Astrocyte of the cerebellum (primary cell): ENCODE data around the gene LRRC4C.

Source experiments
- DNase-seq: peaks from one replicate; pipeline ENCODE4 v3.0.0-alpha.2; 2011; ENCODE audit warnings: low read depth
- H3K4me3 ChIP-seq: 2 replicates; pipeline ENCODE4 v1.5.1; 2011; ENCODE audit warnings: mild to moderate bottlenecking, low read depth, low read length, moderate library complexity
- CTCF ChIP-seq: IDR thresholded peaks from 2 replicates; pipeline ENCODE4 v1.5.1; 2012; ENCODE audit warnings: low read length, low read depth, moderate library complexity, mild to moderate bottlenecking; ENCODE audit errors: missing control alignments
- in situ Hi-C: cut with HindIII; loops from 2 replicates; pipeline ENCODE4 v1.10.0; 2017; ENCODE audit warnings: low sequenced_read_pairs

LRRC4C gene

GRCh38 chr11:41235668-41236067, 223.8 kb downstream of the LRRC4C start:
- in situ Hi-C loops = loop anchor here (5.0 kb wide), 1 partner anchor 37 kb away; no protein-coding TSS in a partner anchor
- no peak overlapping the region for H3K4me3 ChIP-seq
- DNase-seq = no peak
- TF ChIP-seq CTCF = no peak

GRCh38 chr11:41225856-41226633, 233.4 kb downstream of the LRRC4C start:
- no peak for DNase-seq
- in situ Hi-C loops = no loop called here
- H3K4me3 ChIP-seq = no peak overlapping the region
- no peak for TF ChIP-seq CTCF

- no peak for TF ChIP-seq CTCF
- in situ Hi-C loops = no loop called here
- DNase-seq = no peak
- no peak overlapping the region for H3K4me3 ChIP-seq
Measured at GRCh38 chr11:41222236-41222635, 237.2 kb downstream of the LRRC4C start.

- in situ Hi-C loops = no loop called here
- no peak for DNase-seq
- TF ChIP-seq CTCF = no peak
Measured at GRCh38 chr11:41206388-41206787, 253.1 kb downstream of the LRRC4C start.

GRCh38 chr11:41201156-41201555, 258.3 kb downstream of the LRRC4C start:
- peak; percentile 66 for TF ChIP-seq CTCF
- peak; percentile 43 for DNase-seq
- in situ Hi-C loops = no loop called here
- no peak overlapping the region for H3K4me3 ChIP-seq

More at GRCh38 chr11:41206388-41206787, 253.1 kb downstream of the LRRC4C start:
- H3K4me3 ChIP-seq = no peak overlapping the region

- in situ Hi-C loops = no loop called here
- H3K4me3 ChIP-seq = no peak overlapping the region
- TF ChIP-seq CTCF = no peak
- DNase-seq = no peak
Measured at GRCh38 chr11:41190437-41191082, 268.9 kb downstream of the LRRC4C start.
